Thoracic aorta (tissue), 2 donors: ENCODE results near the gene GOT2. TPM values are rescaled to one million over a fixed set of nuclear protein-coding genes. Genes with fewer than 3 reads are reported as not detected.
"Not testable (repeated sequence)": the region's sequence is repeated elsewhere in the genome, so short reads cannot be mapped to it uniquely, and the experiment has no call there.

Experiments used
- ATAC-seq: fragments of 150-250 bp; one replicate; pipeline ENCODE4 v1.8.0; 2017; ENCODE audit warnings: low read depth; ENCODE audit not compliant: insufficient number of reproducible peaks, low FRiP score
- DNase-seq: peaks from one replicate; pipeline ENCODE4 v3.0.0-alpha.2; 2020; ENCODE audit warnings: low spot score
- H3K27ac ChIP-seq, 2 donors: fragments of 200-600 bp; sonication (generic); 1 replicate in 1 of 2; 2 replicates in 1 of 2; pipeline ENCODE4 v1.5.1; 2016; ENCODE audit warnings: mild to moderate bottlenecking in 2 of 2, moderate library complexity in 2 of 2
- H3K27me3 ChIP-seq: fragments of 200-600 bp; sonication (generic); replicated peaks from 2 replicates; pipeline ENCODE4 v1.6.0; 2016; ENCODE audit warnings: mild to moderate bottlenecking; ENCODE audit not compliant: insufficient read depth
- H3K36me3 ChIP-seq: fragments of 200-600 bp; sonication (generic); one replicate; pipeline ENCODE4 v1.5.1; 2016
- H3K4me1 ChIP-seq, 2 donors: fragments of 200-600 bp; sonication (generic); 1 replicate in 1 of 2; 2 replicates in 1 of 2; pipeline versions ENCODE4 v1.5.1 to v1.6.0; 2016; ENCODE audit warnings: low read depth in 2 of 2, mild to moderate bottlenecking in 1 of 2; ENCODE audit not compliant: control insufficient read depth in 1 of 2
- H3K4me3 ChIP-seq: fragments of 200-600 bp; sonication (generic); 2 replicates; pipeline ENCODE4 v1.5.1; 2016; ENCODE audit warnings: mild to moderate bottlenecking
- H3K9me3 ChIP-seq: fragments of 200-600 bp; sonication (generic); 2 replicates; pipeline ENCODE4 v1.5.1; 2016
- total RNA-seq, 2 donors: library from RNA; depleted of rRNA; stranded (reverse); fragments of >200 nt; gene quantifications; one replicate each; pipeline versions ENCODE4 v1.1.0 to v1.2.3, GENCODE V29; 2016
- TF ChIP-seq, protein P1 (sequence below): fragments of 200-600 bp; sonication (generic); IDR thresholded peaks from one replicate; pipeline ENCODE4 v1.5.1; 2019; ENCODE audit warnings: antibody characterized with exemption

Gene GOT2
- total RNA-seq, 2 donors from 2014 or later: 29.3 to 51.6 TPM

DNA sequence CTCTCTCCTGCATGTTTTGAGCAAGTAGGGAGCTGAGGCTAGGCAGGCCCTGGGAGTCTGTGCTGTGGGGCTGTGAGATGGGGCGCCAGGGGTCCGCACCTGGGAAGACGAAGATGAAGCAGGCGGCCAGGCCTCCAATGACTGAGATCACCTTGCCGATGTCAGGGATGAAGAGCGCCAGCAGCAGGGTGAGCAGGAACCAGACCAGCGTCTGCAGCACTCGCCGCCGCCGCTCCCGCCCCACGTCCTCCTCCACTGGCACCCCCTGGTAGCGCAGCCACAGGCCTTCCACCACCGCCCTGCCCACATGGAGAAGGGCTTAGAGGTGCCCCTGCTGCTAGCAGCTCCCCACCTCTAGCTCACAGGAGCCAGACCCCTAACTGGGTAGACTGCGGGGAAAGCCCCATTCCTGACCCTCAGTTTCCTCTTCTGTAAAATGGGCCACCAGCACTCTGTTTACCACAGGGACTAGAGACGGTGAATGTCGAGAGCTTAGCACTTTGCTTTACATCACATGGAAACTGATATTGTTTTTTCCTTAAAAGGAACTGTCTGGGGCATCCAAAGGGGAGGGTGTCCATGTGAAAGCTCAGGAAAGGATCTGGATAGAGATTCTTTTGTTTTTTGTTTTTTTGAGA, 63.1 kb downstream of the GOT2 start:
- Histone ChIP-seq H3K27ac (no peak overlapping the region), H3K27me3 (no peaks in the 10 kb centered on the region), H3K4me1 (no peaks in the 10 kb centered on the region), H3K36me3 (peaks cover 13% of the 10 kb centered on the region), H3K9me3 (no peaks in the 10 kb centered on the region), H3K4me3 (no peak overlapping the region)
- ATAC-seq: no peak
- TF ChIP-seq, protein P1, sequence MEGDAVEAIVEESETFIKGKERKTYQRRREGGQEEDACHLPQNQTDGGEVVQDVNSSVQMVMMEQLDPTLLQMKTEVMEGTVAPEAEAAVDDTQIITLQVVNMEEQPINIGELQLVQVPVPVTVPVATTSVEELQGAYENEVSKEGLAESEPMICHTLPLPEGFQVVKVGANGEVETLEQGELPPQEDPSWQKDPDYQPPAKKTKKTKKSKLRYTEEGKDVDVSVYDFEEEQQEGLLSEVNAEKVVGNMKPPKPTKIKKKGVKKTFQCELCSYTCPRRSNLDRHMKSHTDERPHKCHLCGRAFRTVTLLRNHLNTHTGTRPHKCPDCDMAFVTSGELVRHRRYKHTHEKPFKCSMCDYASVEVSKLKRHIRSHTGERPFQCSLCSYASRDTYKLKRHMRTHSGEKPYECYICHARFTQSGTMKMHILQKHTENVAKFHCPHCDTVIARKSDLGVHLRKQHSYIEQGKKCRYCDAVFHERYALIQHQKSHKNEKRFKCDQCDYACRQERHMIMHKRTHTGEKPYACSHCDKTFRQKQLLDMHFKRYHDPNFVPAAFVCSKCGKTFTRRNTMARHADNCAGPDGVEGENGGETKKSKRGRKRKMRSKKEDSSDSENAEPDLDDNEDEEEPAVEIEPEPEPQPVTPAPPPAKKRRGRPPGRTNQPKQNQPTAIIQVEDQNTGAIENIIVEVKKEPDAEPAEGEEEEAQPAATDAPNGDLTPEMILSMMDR: no peak
- DNase-seq: no peak

- H3K9me3 ChIP-seq: no peaks in the 10 kb centered on the region
- DNase-seq (no peak), ATAC-seq (no peak)
- no peaks in the 10 kb centered on the region for H3K4me1 ChIP-seq
- no peaks in the 10 kb centered on the region for H3K27me3 ChIP-seq
- TF ChIP-seq, protein P1: no peak
- peaks cover 13% of the 10 kb centered on the region for H3K36me3 ChIP-seq
- H3K27ac ChIP-seq: no peak overlapping the region
- H3K4me3 ChIP-seq: no peak overlapping the region
Observed at GRCh38 chr16:58670177-58670576, 63.9 kb downstream of the GOT2 start.

DNA sequence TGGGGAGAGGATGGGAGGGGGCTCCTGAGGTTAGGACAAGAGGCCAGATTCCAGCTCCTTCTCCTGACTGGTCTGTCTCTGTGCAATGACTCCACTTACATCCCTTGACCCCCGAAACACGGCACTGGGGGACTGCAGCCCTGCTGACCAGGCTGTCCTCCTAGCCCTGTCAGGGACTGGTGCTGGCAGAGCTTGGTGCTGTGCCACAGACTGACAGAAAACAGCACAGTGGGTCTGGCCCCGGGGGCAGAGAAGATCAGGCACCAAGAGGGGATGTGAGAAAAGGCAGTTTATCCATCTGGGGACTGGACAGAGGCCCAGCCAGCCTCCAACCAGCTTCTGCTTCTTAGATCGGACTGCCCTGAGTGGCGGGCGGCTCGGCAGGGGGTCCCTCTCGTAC, 68.9 kb downstream of the GOT2 start:
- Histone ChIP-seq H3K4me3 (no peak overlapping the region), H3K4me1 (no peaks in the 10 kb centered on the region), H3K9me3 (no peaks in the 10 kb centered on the region), H3K27me3 (no peaks in the 10 kb centered on the region), H3K36me3 (peaks cover 6% of the 10 kb centered on the region), H3K27ac (no peak overlapping the region)
- ATAC-seq: no peak
- no peak for DNase-seq
- TF ChIP-seq, protein P1: no peak

- no peaks in the 10 kb centered on the region for H3K27me3 ChIP-seq
- no peaks in the 10 kb centered on the region for H3K36me3 ChIP-seq
- H3K27ac ChIP-seq: no peak overlapping the region
- H3K4me3 ChIP-seq: no peak overlapping the region
- DNase-seq: peak; percentile 14
- H3K4me1 ChIP-seq: no peaks in the 10 kb centered on the region
- no peaks in the 10 kb centered on the region for H3K9me3 ChIP-seq
- TF ChIP-seq, protein P1: peak; percentile 43
- ATAC-seq: peak; percentile 86
Observed at GRCh38 chr16:58661199-58661830, 72.8 kb downstream of the GOT2 start.

DNA sequence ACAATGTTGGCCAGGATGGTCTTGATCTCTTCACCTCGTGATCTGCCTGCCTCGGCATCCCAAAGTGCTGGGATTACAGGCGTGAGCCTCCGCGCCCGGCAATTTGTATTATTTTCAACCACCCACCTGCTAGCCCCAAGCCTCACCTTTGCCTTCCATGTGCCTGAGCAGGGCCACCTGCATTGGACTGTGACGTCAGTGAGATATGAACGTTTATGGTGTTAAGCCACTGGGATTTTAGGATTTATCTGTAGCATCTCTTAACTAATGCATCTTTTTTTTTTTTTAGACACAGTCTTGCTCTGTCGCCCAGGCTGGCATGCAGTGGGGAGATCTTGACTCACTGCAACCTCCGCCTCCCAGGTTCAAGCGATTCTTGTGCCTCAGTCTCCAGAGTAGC, 74.2 kb downstream of the GOT2 start:
- H3K36me3 ChIP-seq, ATAC-seq, H3K4me3 ChIP-seq, H3K27ac ChIP-seq, H3K4me1 ChIP-seq, H3K27me3 ChIP-seq, DNase-seq, H3K9me3 ChIP-seq: not testable (repeated sequence)
